H1 (cell line): Measurements from ENCODE around the gene CDKN2AIP.

Experiments used
- CTCF ChIP-seq, 3 experiments: IDR thresholded peaks; 1 replicate in 2 of 3; 2 replicates in 1 of 3; pipeline versions ENCODE4 v1.5.1 to v1.6.1; 2011; ENCODE audit warnings: low read length in 3 of 3, mild to moderate bottlenecking in 3 of 3, inconsistent platforms in 2 of 3, low read depth in 1 of 3, moderate library complexity in 1 of 3; ENCODE audit not compliant: insufficient read depth in 1 of 3; ENCODE audit errors: control extremely low read depth in 1 of 3
- SRF ChIP-seq: IDR thresholded peaks from 2 replicates; pipeline ENCODE4 v1.6.1; 2011; ENCODE audit warnings: mild to moderate bottlenecking, low read depth, low read length, moderate library complexity

GRCh38 chr4:183409934-183410333 lies 34.5 kb upstream of the CDKN2AIP start:
- no peak for TF ChIP-seq CTCF (IDR thresholded peaks at IDR 0.05; ENCODE audit: control extremely low read depth in 1 of 3, insufficient read depth in 1 of 3, low read depth in 1 of 3, low read length in 3 of 3)
- no peak for TF ChIP-seq SRF
